K562 (cell line): ENCODE measurements around the gene TEX22. TPM values are rescaled to one million over a fixed set of nuclear protein-coding genes. Genes with fewer than 3 reads are reported as not detected.

ENCODE experiments used
- BHLHE40 ChIP-seq: IDR thresholded peaks from 2 replicates; pipeline ENCODE4 v1.6.1; 2011; ENCODE audit warnings: low read length, improper control_type of control experiment
- CAMTA2 ChIP-seq: fragments of 250-450 bp; sonication (Bioruptor Pico); conservative IDR thresholded peaks from 2 replicates; pipeline ENCODE4 v1.5.1; 2022
- CBX3 ChIP-seq, 2 experiments: IDR thresholded peaks; 1 replicate in 1 of 2; 2 replicates in 1 of 2; pipeline ENCODE4 v1.6.1; 2012; ENCODE audit warnings: inconsistent platforms in 2 of 2, low read length in 2 of 2, borderline replicate concordance in 1 of 2, control low read depth in 1 of 2
- CHCHD3 ChIP-seq: fragments of 250-450 bp; sonication (Bioruptor Pico); IDR thresholded peaks from 2 replicates; pipeline ENCODE4 v2.1.2; 2022; ENCODE audit warnings: mild to moderate bottlenecking
- DNMT1 ChIP-seq: fragments of 450-650 bp; IDR thresholded peaks from 2 replicates; pipeline ENCODE4 v1.6.1; 2016; ENCODE audit warnings: antibody characterized with exemption, mild to moderate bottlenecking
- EHMT2 ChIP-seq: fragments of 450-650 bp; IDR thresholded peaks from 2 replicates; pipeline ENCODE4 v1.6.1; 2018; ENCODE audit warnings: antibody characterized with exemption
- FIP1L1 ChIP-seq: fragments of 200-400 bp; formaldehyde crosslinking; IDR thresholded peaks from 2 replicates; pipeline ENCODE4 v1.6.1; 2018; ENCODE audit warnings: mild to moderate bottlenecking, low read depth, low read length; ENCODE audit not compliant: poor library complexity, severe bottlenecking
- GATAD2B ChIP-seq: fragments of 450-650 bp; IDR thresholded peaks from 2 replicates; pipeline ENCODE4 v1.6.1; 2017; ENCODE audit warnings: mild to moderate bottlenecking, borderline replicate concordance
- HDAC1 ChIP-seq, 2 experiments: fragments of 450-650 bp; IDR thresholded peaks; 2 replicates each; pipeline ENCODE4 v1.6.1; 2016 to 2017; ENCODE audit warnings: inconsistent platforms in 1 of 2, mild to moderate bottlenecking in 1 of 2, moderate library complexity in 1 of 2
- HLTF ChIP-seq: fragments of 450-650 bp; IDR thresholded peaks from 2 replicates; pipeline ENCODE4 v1.6.1; 2016
- ILK ChIP-seq: fragments of 450-650 bp; IDR thresholded peaks from 2 replicates; pipeline ENCODE4 v1.6.1; 2016; ENCODE audit warnings: missing genetic modification characterization, low read depth, mild to moderate bottlenecking, missing compliant biosample characterization, moderate library complexity, borderline replicate concordance
- NCOR1 ChIP-seq: fragments of 450-650 bp; IDR thresholded peaks from 2 replicates; pipeline ENCODE4 v1.6.1; 2016; ENCODE audit warnings: mild to moderate bottlenecking, moderate library complexity
- NFIX ChIP-seq: fragments of 250-450 bp; sonication (Bioruptor Pico); IDR thresholded peaks from 2 replicates; pipeline ENCODE4 v1.4.0; 2020; ENCODE audit warnings: low read depth, mild to moderate bottlenecking, moderate library complexity
- NONO ChIP-seq, 2 experiments: fragments of 200-400 bp in 1 of 2; fragments of 450-650 bp in 1 of 2; formaldehyde crosslinking in 1 of 2; IDR thresholded peaks; 2 replicates each; pipeline ENCODE4 v1.6.1; 2017; ENCODE audit warnings: low read depth in 2 of 2, mild to moderate bottlenecking in 2 of 2, moderate library complexity in 2 of 2, low read length in 1 of 2
- SAFB2 ChIP-seq: fragments of 200-400 bp; formaldehyde crosslinking; IDR thresholded peaks from 2 replicates; pipeline ENCODE4 v1.6.1; 2018; ENCODE audit warnings: borderline replicate concordance, low read length, low read depth, moderate library complexity; ENCODE audit not compliant: severe bottlenecking
- SMAD1 ChIP-seq: fragments of 150-350 bp; IDR thresholded peaks from 2 replicates; pipeline ENCODE4 v1.6.1; 2014; ENCODE audit warnings: low read length, low read depth; ENCODE audit not compliant: partially characterized antibody
- STAG1 ChIP-seq: sonication (generic); formaldehyde crosslinking; IDR thresholded peaks from 2 replicates; pipeline ENCODE4 v1.5.0; 2020; ENCODE audit warnings: missing genetic modification reagents, borderline replicate concordance
- ZNF175 ChIP-seq: fragments of 200-800 bp; sonication (Bioruptor generic); IDR thresholded peaks from 2 replicates; pipeline ENCODE4 v1.6.1; 2016; ENCODE audit warnings: low read depth, mild to moderate bottlenecking, missing genetic modification characterization, missing compliant biosample characterization
- ZSCAN29 ChIP-seq: fragments of 450-650 bp; IDR thresholded peaks from 2 replicates; pipeline ENCODE4 v1.6.1; 2017
- polyA plus RNA-seq, 8 experiments: library from polyadenylated mRNA; depleted of rRNA in 4 of 8; stranded (reverse) in 5 of 8; unstranded in 3 of 8; fragments of >200 nt; fragmentation: Nextera tagmentation in 2 of 8; fragmentation: Illumina TruSeq in 1 of 8; extraction: Ambion mirVana in 2 of 8; extraction: Trizol in 1 of 8; gene quantifications; 2 replicates each; pipeline versions ENCODE4 v1.2.1 to v1.2.3, GENCODE V29; 2011 to 2014; ENCODE audit warnings: inconsistent platforms in 1 of 8, missing spikeins in 1 of 8
- total RNA-seq, 7 experiments: library from RNA; depleted of rRNA in 6 of 7; stranded (reverse); fragments of >200 nt in 6 of 7; fragmentation: Illumina TruSeq in 2 of 7; extraction: Trizol in 2 of 7; gene quantifications; 2 replicates each; pipeline versions ENCODE4 v1.2.1 to v1.2.3, GENCODE V29; 2011 to 2021; ENCODE audit warnings: low replicate concordance in 1 of 7
- TF ChIP-seq, protein P1 (sequence below): fragments of 250-450 bp; sonication (Bioruptor Pico); IDR thresholded peaks from 2 replicates; pipeline ENCODE4 v1.9.0; 2021; ENCODE audit warnings: mild to moderate bottlenecking, inconsistent platforms
- TF ChIP-seq, protein P2 (sequence below): IDR thresholded peaks from 2 replicates; pipeline ENCODE4 v1.6.1; 2014; ENCODE audit warnings: antibody characterized with exemption
- TF ChIP-seq, protein P3 (sequence below): fragments of 250-450 bp; sonication (Bioruptor Pico); IDR thresholded peaks from 2 replicates; pipeline ENCODE4 v1.4.0; 2020

Gene TEX22
- total and polyA plus RNA-seq, 9 of the 15 experiments (the other 6 are each of a cell fraction or from before 2014, with no cell fraction given): 0.04 to 1.7 (median 0.23) TPM; not detected in 2

- TF ChIP-seq, protein P1, sequence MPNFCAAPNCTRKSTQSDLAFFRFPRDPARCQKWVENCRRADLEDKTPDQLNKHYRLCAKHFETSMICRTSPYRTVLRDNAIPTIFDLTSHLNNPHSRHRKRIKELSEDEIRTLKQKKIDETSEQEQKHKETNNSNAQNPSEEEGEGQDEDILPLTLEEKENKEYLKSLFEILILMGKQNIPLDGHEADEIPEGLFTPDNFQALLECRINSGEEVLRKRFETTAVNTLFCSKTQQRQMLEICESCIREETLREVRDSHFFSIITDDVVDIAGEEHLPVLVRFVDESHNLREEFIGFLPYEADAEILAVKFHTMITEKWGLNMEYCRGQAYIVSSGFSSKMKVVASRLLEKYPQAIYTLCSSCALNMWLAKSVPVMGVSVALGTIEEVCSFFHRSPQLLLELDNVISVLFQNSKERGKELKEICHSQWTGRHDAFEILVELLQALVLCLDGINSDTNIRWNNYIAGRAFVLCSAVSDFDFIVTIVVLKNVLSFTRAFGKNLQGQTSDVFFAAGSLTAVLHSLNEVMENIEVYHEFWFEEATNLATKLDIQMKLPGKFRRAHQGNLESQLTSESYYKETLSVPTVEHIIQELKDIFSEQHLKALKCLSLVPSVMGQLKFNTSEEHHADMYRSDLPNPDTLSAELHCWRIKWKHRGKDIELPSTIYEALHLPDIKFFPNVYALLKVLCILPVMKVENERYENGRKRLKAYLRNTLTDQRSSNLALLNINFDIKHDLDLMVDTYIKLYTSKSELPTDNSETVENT (CRISPR knock-in tag): no peak
- no peak for TF ChIP-seq HLTF
- TF ChIP-seq NONO (IDR thresholded peaks at IDR 0.05; ENCODE audit: low read depth in 2 of 2, low read length in 1 of 2): peak in 1 of 2 experiments; percentile 51; a peak in 2 of 4 replicates
- no peak for TF ChIP-seq CAMTA2 (CRISPR knock-in tag)
- TF ChIP-seq SMAD1: no peak
- no peak for TF ChIP-seq DNMT1
- TF ChIP-seq, protein P2, sequence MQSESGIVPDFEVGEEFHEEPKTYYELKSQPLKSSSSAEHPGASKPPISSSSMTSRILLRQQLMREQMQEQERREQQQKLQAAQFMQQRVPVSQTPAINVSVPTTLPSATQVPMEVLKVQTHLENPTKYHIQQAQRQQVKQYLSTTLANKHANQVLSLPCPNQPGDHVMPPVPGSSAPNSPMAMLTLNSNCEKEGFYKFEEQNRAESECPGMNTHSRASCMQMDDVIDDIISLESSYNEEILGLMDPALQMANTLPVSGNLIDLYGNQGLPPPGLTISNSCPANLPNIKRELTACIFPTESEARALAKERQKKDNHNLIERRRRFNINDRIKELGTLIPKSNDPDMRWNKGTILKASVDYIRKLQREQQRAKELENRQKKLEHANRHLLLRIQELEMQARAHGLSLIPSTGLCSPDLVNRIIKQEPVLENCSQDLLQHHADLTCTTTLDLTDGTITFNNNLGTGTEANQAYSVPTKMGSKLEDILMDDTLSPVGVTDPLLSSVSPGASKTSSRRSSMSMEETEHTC: no peak
- TF ChIP-seq NCOR1: no peak; the same call in 1 of the 2 replicates
- no peak for TF ChIP-seq BHLHE40
- TF ChIP-seq HDAC1 (IDR thresholded peaks at IDR 0.05): no peak
- no peak for TF ChIP-seq ILK (tag)
- no peak for TF ChIP-seq ZSCAN29
- TF ChIP-seq CHCHD3 (CRISPR knock-in tag): no peak
- TF ChIP-seq, protein P3, sequence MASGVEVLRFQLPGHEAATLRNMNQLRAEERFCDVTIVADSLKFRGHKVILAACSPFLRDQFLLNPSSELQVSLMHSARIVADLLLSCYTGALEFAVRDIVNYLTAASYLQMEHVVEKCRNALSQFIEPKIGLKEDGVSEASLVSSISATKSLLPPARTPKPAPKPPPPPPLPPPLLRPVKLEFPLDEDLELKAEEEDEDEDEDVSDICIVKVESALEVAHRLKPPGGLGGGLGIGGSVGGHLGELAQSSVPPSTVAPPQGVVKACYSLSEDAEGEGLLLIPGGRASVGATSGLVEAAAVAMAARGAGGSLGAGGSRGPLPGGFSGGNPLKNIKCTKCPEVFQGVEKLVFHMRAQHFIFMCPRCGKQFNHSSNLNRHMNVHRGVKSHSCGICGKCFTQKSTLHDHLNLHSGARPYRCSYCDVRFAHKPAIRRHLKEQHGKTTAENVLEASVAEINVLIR (CRISPR knock-in tag): no peak
- TF ChIP-seq SAFB2: no peak
- no peak for TF ChIP-seq CBX3 (IDR thresholded peaks at IDR 0.05; ENCODE audit: borderline replicate concordance in 1 of 2, low read length in 2 of 2)
- peak; percentile 88; the same call in 1 of the 2 replicates for TF ChIP-seq GATAD2B
- TF ChIP-seq EHMT2: no peak
- peak; percentile 82 for TF ChIP-seq FIP1L1
- no peak for TF ChIP-seq NFIX (CRISPR knock-in tag)
- TF ChIP-seq STAG1 (CRISPR knock-in tag): no peak
- no peak for TF ChIP-seq ZNF175
Observed at GRCh38 chr14:105398044-105398725, at the start of gene TEX22 (continued).
